HEK293 (cell line): ENCODE measurements around the gene PRKAG2.

Source experiments
- CTCF ChIA-PET: fragments of 350-600 bp; formaldehyde crosslinking; extraction: SDS; loops from one replicate; lab custom pipeline; 2021; ENCODE audit warnings: antibody characterized with exemption; lab: Yijun Ruan, JAX
- POLR2A ChIA-PET: fragments of 300-600 bp; formaldehyde crosslinking; extraction: SDS; loops from one replicate; lab custom pipeline; 2020; ENCODE audit warnings: antibody characterized with exemption, inconsistent platforms; lab: Yijun Ruan, JAX
- H3K27ac ChIP-seq: fragments of 200-500 bp; sonication (Bioruptor generic); 2 replicates; pipeline ENCODE4 v1.5.1; 2014; ENCODE audit warnings: low read depth, low read length, control low read depth, inconsistent platforms; ENCODE audit errors: extremely low read depth
- H3K36me3 ChIP-seq, 2 experiments: fragments of 200-500 bp in 1 of 2; sonication (Bioruptor generic) in 1 of 2; 1 replicate in 1 of 2; 2 replicates in 1 of 2; pipeline ENCODE4 v1.5.1; 2014 to 2017; ENCODE audit warnings: inconsistent platforms in 2 of 2, low read length in 2 of 2; ENCODE audit not compliant: control insufficient read depth in 2 of 2, insufficient read depth in 1 of 2
- H3K4me1 ChIP-seq: fragments of 200-500 bp; sonication (Bioruptor generic); 2 replicates; pipeline ENCODE4 v1.5.1; 2014; ENCODE audit warnings: mild to moderate bottlenecking, low read length, inconsistent platforms; ENCODE audit not compliant: control insufficient read depth, insufficient read depth
- H3K4me3 ChIP-seq: 2 replicates; pipeline ENCODE4 v1.5.1; 2011; ENCODE audit warnings: low read depth, mild to moderate bottlenecking, control low read depth, low read length, moderate library complexity
- H3K9me3 ChIP-seq: fragments of 200-500 bp; sonication (Bioruptor generic); 2 replicates; pipeline ENCODE4 v1.5.1; 2014; ENCODE audit warnings: low read depth, low read length, inconsistent platforms; ENCODE audit not compliant: control insufficient read depth, insufficient read depth
- KLF1 ChIP-seq: fragments of 450-650 bp; formaldehyde crosslinking; IDR thresholded peaks from 2 replicates; pipeline ENCODE4 v1.5.1; 2016; ENCODE audit warnings: missing biosample characterization, missing genetic modification characterization
- PRDM1 ChIP-seq: fragments of 450-650 bp; formaldehyde crosslinking; IDR thresholded peaks from 2 replicates; pipeline ENCODE4; 2016; ENCODE audit warnings: missing biosample characterization, missing genetic modification characterization
- ZNF10 ChIP-seq: fragments of 450-650 bp; formaldehyde crosslinking; IDR thresholded peaks from 2 replicates; pipeline ENCODE4 v1.5.1; 2017; ENCODE audit warnings: missing biosample characterization, missing genetic modification characterization
- ZNF146 ChIP-seq: fragments of 450-650 bp; formaldehyde crosslinking; IDR thresholded peaks from 2 replicates; pipeline ENCODE4 v1.5.1; 2016; ENCODE audit warnings: missing biosample characterization, missing genetic modification characterization
- ZNF169 ChIP-seq: fragments of 450-650 bp; formaldehyde crosslinking; IDR thresholded peaks from 2 replicates; pipeline ENCODE4 v1.5.1; 2016; ENCODE audit warnings: missing biosample characterization, missing genetic modification characterization
- ZNF184 ChIP-seq: fragments of 450-650 bp; IDR thresholded peaks from 2 replicates; pipeline ENCODE4 v1.5.1; 2018; ENCODE audit warnings: missing biosample characterization, mild to moderate bottlenecking, missing genetic modification characterization
- ZNF341 ChIP-seq: fragments of 450-650 bp; formaldehyde crosslinking; IDR thresholded peaks from 2 replicates; pipeline ENCODE4; 2016; ENCODE audit warnings: low read depth, missing biosample characterization, missing genetic modification characterization
- ZNF366 ChIP-seq: fragments of 450-650 bp; formaldehyde crosslinking; conservative IDR thresholded peaks from 2 replicates; pipeline ENCODE4 v1.5.1; 2016; ENCODE audit warnings: missing biosample characterization, missing genetic modification characterization
- ZNF433 ChIP-seq: fragments of 450-650 bp; formaldehyde crosslinking; IDR thresholded peaks from 2 replicates; pipeline ENCODE4 v1.5.1; 2016; ENCODE audit warnings: missing biosample characterization, missing genetic modification characterization, low read depth
- ZNF521 ChIP-seq: fragments of 450-650 bp; formaldehyde crosslinking; IDR thresholded peaks from 2 replicates; pipeline ENCODE4 v1.5.1; 2017; ENCODE audit warnings: missing biosample characterization, mild to moderate bottlenecking, missing genetic modification characterization
- ZNF626 ChIP-seq: fragments of 450-650 bp; sonication (Bioruptor Pico); formaldehyde crosslinking; IDR thresholded peaks from 2 replicates; pipeline ENCODE4 v1.5.1; 2018; ENCODE audit warnings: missing biosample characterization, missing genetic modification characterization, inconsistent platforms
- ZNF654 ChIP-seq: fragments of 450-650 bp; formaldehyde crosslinking; IDR thresholded peaks from 2 replicates; pipeline ENCODE4 v1.5.1; 2016; ENCODE audit warnings: low read depth, missing biosample characterization, missing genetic modification characterization
- ZNF792 ChIP-seq: fragments of 450-650 bp; formaldehyde crosslinking; IDR thresholded peaks from 2 replicates; pipeline ENCODE4 v1.5.1; 2016; ENCODE audit warnings: missing biosample characterization, missing genetic modification characterization
- TF ChIP-seq, protein P1 (sequence below): fragments of 450-650 bp; formaldehyde crosslinking; IDR thresholded peaks from 2 replicates; pipeline ENCODE4 v1.5.1; 2017; ENCODE audit warnings: missing biosample characterization, missing genetic modification characterization
- TF ChIP-seq, protein P2 (sequence below): fragments of 450-650 bp; formaldehyde crosslinking; IDR thresholded peaks from 2 replicates; pipeline ENCODE4 v1.5.1; 2016; ENCODE audit warnings: missing biosample characterization, missing genetic modification characterization
- TF ChIP-seq, protein P3 (sequence below): fragments of 450-650 bp; formaldehyde crosslinking; conservative IDR thresholded peaks from 2 replicates; pipeline ENCODE4 v1.5.1; 2016; ENCODE audit warnings: low read depth, missing biosample characterization, missing genetic modification characterization
- TF ChIP-seq, protein P4 (sequence below): fragments of 450-650 bp; formaldehyde crosslinking; IDR thresholded peaks from 2 replicates; pipeline ENCODE4 v1.5.1; 2016; ENCODE audit warnings: missing biosample characterization, missing genetic modification characterization
- TF ChIP-seq, protein P5 (sequence below): fragments of 450-650 bp; formaldehyde crosslinking; IDR thresholded peaks from 2 replicates; pipeline ENCODE4 v1.5.1; 2016; ENCODE audit warnings: missing biosample characterization, missing genetic modification characterization
- TF ChIP-seq, protein P6 (sequence below): fragments of 450-650 bp; formaldehyde crosslinking; IDR thresholded peaks from 2 replicates; pipeline ENCODE4 v1.5.1; 2016; ENCODE audit warnings: missing biosample characterization, missing genetic modification characterization

The PRKAG2 gene

DNA sequence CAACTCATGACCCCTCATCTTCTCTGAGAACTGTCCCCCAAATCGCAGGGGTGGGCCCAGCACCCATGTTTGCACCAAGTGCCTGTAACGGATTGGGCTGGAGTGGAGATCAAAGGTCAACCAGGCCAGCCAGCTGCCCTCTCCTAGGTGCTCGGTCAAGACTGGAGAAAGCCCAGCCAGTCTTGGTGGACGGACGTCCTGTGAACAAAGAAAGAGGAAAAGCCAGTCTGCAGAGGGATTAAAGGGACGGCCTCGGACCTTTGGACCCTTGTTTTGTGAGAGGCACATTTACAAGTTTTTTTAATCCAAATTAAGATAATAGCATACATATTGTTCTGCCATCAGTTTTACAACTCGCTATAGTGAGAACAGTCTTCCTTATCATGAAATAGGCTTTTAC is 47.6 kb upstream of the PRKAG2 start:
- H3K4me3 ChIP-seq: no peak overlapping the region
- no peak overlapping the region for H3K27ac ChIP-seq
- H3K4me1 ChIP-seq: no peaks in the 10 kb centered on the region
- H3K36me3 ChIP-seq: no peaks in the 10 kb centered on the region
- no peak for TF ChIP-seq ZNF146 (tag by site-specific recombination)
- TF ChIP-seq ZNF626 (tag by site-specific recombination): no peak
- TF ChIP-seq, protein P1, sequence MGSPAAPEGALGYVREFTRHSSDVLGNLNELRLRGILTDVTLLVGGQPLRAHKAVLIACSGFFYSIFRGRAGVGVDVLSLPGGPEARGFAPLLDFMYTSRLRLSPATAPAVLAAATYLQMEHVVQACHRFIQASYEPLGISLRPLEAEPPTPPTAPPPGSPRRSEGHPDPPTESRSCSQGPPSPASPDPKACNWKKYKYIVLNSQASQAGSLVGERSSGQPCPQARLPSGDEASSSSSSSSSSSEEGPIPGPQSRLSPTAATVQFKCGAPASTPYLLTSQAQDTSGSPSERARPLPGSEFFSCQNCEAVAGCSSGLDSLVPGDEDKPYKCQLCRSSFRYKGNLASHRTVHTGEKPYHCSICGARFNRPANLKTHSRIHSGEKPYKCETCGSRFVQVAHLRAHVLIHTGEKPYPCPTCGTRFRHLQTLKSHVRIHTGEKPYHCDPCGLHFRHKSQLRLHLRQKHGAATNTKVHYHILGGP (tag by site-specific recombination): no peak
- no peak for TF ChIP-seq ZNF433 (tag by site-specific recombination)
- ChIA-PET POLR2A (no interaction called here), CTCF (interaction anchor here (1.5 kb wide), 1 partner anchor 8 kb away, joined by 7 read pairs; no protein-coding TSS in a partner anchor)
- no peaks in the 10 kb centered on the region for H3K9me3 ChIP-seq

DNA sequence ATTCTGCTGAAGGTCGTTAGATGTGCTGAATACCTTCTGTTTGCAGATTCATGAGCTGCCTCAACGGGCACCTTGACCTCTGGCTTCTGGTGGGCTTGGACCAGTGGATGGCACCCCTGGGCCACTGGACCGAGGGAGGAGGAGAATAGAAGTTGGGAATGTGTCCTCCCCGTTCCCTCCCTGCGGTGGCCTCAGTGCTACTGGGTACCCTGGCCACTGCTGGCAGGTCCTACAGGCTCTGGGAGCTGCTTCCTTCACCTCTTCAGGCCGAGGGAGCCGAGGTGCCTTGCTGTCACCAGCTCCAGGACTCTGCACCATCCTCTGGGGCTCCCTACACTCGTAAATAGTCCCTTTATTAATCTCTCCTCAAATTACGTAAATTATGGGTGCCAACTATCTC is 47.1 kb upstream of the PRKAG2 start:
- ChIA-PET POLR2A (interaction anchor here (0.6 kb wide), 1 partner anchor 129 kb away, joined by 3 read pairs; no protein-coding TSS in a partner anchor), CTCF (interaction anchor here (1.5 kb wide), 1 partner anchor 8 kb away, joined by 7 read pairs; no protein-coding TSS in a partner anchor)
- no peaks in the 10 kb centered on the region for H3K36me3 ChIP-seq

More for the DNA sequence above, 47.1 kb upstream of the PRKAG2 start:
- no peak overlapping the region for H3K27ac ChIP-seq
- TF ChIP-seq, protein P2, sequence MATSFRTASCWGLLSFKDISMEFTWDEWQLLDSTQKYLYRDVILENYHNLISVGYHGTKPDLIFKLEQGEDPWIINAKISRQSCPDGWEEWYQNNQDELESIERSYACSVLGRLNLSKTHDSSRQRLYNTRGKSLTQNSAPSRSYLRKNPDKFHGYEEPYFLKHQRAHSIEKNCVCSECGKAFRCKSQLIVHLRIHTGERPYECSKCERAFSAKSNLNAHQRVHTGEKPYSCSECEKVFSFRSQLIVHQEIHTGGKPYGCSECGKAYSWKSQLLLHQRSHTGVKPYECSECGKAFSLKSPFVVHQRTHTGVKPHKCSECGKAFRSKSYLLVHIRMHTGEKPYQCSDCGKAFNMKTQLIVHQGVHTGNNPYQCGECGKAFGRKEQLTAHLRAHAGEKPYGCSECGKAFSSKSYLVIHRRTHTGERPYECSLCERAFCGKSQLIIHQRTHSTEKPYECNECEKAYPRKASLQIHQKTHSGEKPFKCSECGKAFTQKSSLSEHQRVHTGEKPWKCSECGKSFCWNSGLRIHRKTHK (tag by site-specific recombination): no peak
- TF ChIP-seq, protein P3, sequence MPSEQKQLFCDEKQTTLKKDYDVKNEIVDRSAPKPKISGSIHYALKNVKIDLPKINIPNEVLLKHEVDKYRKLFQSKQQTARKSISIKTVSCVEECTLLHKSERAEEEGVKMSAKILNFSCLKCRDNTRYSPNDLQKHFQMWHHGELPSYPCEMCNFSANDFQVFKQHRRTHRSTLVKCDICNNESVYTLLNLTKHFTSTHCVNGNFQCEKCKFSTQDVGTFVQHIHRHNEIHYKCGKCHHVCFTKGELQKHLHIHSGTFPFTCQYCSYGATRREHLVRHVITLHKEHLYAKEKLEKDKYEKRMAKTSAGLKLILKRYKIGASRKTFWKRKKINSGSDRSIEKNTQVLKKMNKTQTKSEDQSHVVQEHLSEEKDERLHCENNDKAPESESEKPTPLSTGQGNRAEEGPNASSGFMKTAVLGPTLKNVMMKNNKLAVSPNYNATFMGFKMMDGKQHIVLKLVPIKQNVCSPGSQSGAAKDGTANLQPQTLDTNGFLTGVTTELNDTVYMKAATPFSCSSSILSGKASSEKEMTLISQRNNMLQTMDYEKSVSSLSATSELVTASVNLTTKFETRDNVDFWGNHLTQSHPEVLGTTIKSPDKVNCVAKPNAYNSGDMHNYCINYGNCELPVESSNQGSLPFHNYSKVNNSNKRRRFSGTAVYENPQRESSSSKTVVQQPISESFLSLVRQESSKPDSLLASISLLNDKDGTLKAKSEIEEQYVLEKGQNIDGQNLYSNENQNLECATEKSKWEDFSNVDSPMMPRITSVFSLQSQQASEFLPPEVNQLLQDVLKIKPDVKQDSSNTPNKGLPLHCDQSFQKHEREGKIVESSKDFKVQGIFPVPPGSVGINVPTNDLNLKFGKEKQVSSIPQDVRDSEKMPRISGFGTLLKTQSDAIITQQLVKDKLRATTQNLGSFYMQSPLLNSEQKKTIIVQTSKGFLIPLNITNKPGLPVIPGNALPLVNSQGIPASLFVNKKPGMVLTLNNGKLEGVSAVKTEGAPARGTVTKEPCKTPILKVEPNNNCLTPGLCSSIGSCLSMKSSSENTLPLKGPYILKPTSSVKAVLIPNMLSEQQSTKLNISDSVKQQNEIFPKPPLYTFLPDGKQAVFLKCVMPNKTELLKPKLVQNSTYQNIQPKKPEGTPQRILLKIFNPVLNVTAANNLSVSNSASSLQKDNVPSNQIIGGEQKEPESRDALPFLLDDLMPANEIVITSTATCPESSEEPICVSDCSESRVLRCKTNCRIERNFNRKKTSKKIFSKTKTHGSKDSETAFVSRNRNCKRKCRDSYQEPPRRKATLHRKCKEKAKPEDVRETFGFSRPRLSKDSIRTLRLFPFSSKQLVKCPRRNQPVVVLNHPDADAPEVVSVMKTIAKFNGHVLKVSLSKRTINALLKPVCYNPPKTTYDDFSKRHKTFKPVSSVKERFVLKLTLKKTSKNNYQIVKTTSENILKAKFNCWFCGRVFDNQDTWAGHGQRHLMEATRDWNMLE (tag by site-specific recombination): no peak
- TF ChIP-seq, protein P4, sequence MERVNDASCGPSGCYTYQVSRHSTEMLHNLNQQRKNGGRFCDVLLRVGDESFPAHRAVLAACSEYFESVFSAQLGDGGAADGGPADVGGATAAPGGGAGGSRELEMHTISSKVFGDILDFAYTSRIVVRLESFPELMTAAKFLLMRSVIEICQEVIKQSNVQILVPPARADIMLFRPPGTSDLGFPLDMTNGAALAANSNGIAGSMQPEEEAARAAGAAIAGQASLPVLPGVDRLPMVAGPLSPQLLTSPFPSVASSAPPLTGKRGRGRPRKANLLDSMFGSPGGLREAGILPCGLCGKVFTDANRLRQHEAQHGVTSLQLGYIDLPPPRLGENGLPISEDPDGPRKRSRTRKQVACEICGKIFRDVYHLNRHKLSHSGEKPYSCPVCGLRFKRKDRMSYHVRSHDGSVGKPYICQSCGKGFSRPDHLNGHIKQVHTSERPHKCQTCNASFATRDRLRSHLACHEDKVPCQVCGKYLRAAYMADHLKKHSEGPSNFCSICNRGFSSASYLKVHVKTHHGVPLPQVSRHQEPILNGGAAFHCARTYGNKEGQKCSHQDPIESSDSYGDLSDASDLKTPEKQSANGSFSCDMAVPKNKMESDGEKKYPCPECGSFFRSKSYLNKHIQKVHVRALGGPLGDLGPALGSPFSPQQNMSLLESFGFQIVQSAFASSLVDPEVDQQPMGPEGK (tag by site-specific recombination): no peak
- TF ChIP-seq ZNF366 (tag by site-specific recombination) (no peak), ZNF184 (tag by site-specific recombination) (no peak), ZNF341 (no peak), ZNF626 (tag by site-specific recombination) (no peak), ZNF792 (tag by site-specific recombination) (no peak), KLF1 (tag by site-specific recombination) (no peak), PRDM1 (no peak), ZNF521 (tag by site-specific recombination) (no peak), ZNF169 (tag by site-specific recombination) (no peak), ZNF10 (tag by site-specific recombination) (no peak), ZNF654 (tag by site-specific recombination) (no peak)
- TF ChIP-seq, protein P5, sequence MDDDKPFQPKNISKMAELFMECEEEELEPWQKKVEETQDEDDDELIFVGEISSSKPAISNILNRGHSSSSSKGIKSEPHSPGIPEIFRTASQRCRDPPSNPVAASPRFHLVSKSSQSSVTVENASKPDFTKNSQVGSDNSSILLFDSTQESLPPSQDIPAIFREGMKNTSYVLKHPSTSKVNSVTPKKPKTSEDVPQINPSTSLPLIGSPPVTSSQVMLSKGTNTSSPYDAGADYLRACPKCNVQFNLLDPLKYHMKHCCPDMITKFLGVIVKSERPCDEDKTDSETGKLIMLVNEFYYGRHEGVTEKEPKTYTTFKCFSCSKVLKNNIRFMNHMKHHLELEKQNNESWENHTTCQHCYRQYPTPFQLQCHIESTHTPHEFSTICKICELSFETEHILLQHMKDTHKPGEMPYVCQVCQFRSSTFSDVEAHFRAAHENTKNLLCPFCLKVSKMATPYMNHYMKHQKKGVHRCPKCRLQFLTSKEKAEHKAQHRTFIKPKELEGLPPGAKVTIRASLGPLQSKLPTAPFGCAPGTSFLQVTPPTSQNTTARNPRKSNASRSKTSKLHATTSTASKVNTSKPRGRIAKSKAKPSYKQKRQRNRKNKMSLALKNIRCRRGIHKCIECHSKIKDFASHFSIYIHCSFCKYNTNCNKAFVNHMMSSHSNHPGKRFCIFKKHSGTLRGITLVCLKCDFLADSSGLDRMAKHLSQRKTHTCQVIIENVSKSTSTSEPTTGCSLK (tag by site-specific recombination): no peak
- TF ChIP-seq, protein P6, sequence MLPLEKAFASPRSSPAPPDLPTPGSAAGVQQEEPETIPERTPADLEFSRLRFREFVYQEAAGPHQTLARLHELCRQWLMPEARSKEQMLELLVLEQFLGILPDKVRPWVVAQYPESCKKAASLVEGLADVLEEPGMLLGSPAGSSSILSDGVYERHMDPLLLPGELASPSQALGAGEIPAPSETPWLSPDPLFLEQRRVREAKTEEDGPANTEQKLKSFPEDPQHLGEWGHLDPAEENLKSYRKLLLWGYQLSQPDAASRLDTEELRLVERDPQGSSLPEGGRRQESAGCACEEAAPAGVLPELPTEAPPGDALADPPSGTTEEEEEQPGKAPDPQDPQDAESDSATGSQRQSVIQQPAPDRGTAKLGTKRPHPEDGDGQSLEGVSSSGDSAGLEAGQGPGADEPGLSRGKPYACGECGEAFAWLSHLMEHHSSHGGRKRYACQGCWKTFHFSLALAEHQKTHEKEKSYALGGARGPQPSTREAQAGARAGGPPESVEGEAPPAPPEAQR (tag by site-specific recombination): no peak
- H3K4me1 ChIP-seq: no peaks in the 10 kb centered on the region
- no peak overlapping the region for H3K4me3 ChIP-seq
- no peaks in the 10 kb centered on the region for H3K9me3 ChIP-seq
